Natural killer cell (primary cell): ENCODE measurements around the gene C22orf15. TPM values are rescaled to one million over a fixed set of nuclear protein-coding genes. Genes with fewer than 3 reads are reported as not detected.

Source experiments
- ATAC-seq, 3 donors: fragments of 150-1000 bp in 2 of 3; fragments of 200-7000 bp in 1 of 3; cut with Tn5 transposase; 1 replicate in 1 of 3; 2 replicates in 2 of 3; pipeline ENCODE4 v1.10.0; 2021; ENCODE audit warnings: mild to moderate bottlenecking in 2 of 3, moderate library complexity in 2 of 3
- DNase-seq, 2 donors: peaks; one replicate each; pipeline versions ENCODE4 v3.0.0 to v3.0.0-alpha.2; 2013 to 2021; ENCODE audit warnings: mixed read lengths in 1 of 2
- H3K27ac ChIP-seq: one replicate; pipeline ENCODE4 v1.5.1; 2013; ENCODE audit warnings: mild to moderate bottlenecking, low read length
- H3K27me3 ChIP-seq: one replicate; pipeline ENCODE4 v1.6.1; 2013; ENCODE audit warnings: low read length; ENCODE audit not compliant: control insufficient read depth, insufficient read depth
- H3K36me3 ChIP-seq: one replicate; pipeline ENCODE4 v1.6.1; 2013; ENCODE audit warnings: low read length; ENCODE audit not compliant: control insufficient read depth, insufficient read depth
- H3K4me1 ChIP-seq: one replicate; pipeline ENCODE4 v1.6.1; 2013; ENCODE audit warnings: low read length; ENCODE audit not compliant: control insufficient read depth, insufficient read depth
- H3K4me3 ChIP-seq: one replicate; pipeline ENCODE4 v1.5.1; 2013; ENCODE audit warnings: low read length
- H3K9me3 ChIP-seq: one replicate; pipeline ENCODE4 v1.6.1; 2013; ENCODE audit warnings: low read length; ENCODE audit not compliant: control insufficient read depth, insufficient read depth
- H3K27ac Mint-ChIP-seq, 2 donors: one replicate each; pipeline ENCODE4 v1.8.0; 2022; ENCODE audit warnings: mild to moderate bottlenecking in 2 of 2, mixed read lengths in 2 of 2, moderate library complexity in 1 of 2
- H3K27me3 Mint-ChIP-seq, 2 donors: one replicate each; pipeline ENCODE4 v1.8.0; 2022; ENCODE audit warnings: low read depth in 2 of 2, mixed read lengths in 2 of 2
- H3K36me3 Mint-ChIP-seq: one replicate; pipeline ENCODE4 v1.8.0; 2022; ENCODE audit warnings: mixed read lengths
- H3K4me1 Mint-ChIP-seq, 2 donors: one replicate each; pipeline ENCODE4 v1.8.0; 2022; ENCODE audit warnings: mixed read lengths in 2 of 2
- H3K4me3 Mint-ChIP-seq: one replicate; pipeline ENCODE4 v1.8.0; 2022; ENCODE audit warnings: mild to moderate bottlenecking, moderate library complexity, mixed read lengths
- H3K9me3 Mint-ChIP-seq, 2 donors: one replicate each; pipeline ENCODE4 v1.8.0; 2022; ENCODE audit warnings: mixed read lengths in 2 of 2
- CTCF ChIP-seq: fragments of 200-600 bp; IDR thresholded peaks from one replicate; pipeline ENCODE4 v1.8.0; 2022; ENCODE audit warnings: antibody characterized with exemption
- WGBS: methylation state at CpG from one replicate; pipeline ENCODE4 v1.1.7; 2013; ENCODE audit warnings: missing lambda C conversion rate; ENCODE audit not compliant: insufficient coverage; 5-methylcytosine and 5-hydroxymethylcytosine counted together
- intact Hi-C: fragments of 100-400 bp; cut with micrococcal nuclease; formaldehyde crosslinking; loops from one replicate; pipeline ENCODE4 v1.14.2; 2022
- total RNA-seq, 4 donors: library from RNA; stranded (reverse); fragments of 120-200 nt in 1 of 4; gene quantifications; one replicate each; pipeline versions ENCODE4 v1.2.3 to v1.2.4, GENCODE V29; 2013 to 2022

Gene C22orf15
- total RNA-seq, 3 donors from 2014 or later (not counting 1 experiment from before 2014, with no cell fraction given), result not detected

- Histone ChIP-seq H3K9me3 (no peaks in the 10 kb centered on the region), H3K4me1 (peaks cover 26% of the 10 kb centered on the region), H3K4me3 (no peak overlapping the region), H3K36me3 (no peaks in the 10 kb centered on the region), H3K27ac (no peak overlapping the region), H3K27me3 (no peaks in the 10 kb centered on the region)
- TF ChIP-seq CTCF, result no peak
- H3K9me3 Mint-ChIP-seq, result no peaks in the 10 kb centered on the region
- no peak for ATAC-seq
- intact Hi-C loops, result no loop called here
- DNase-seq, result no peak
- no peaks in the 10 kb centered on the region for H3K36me3 Mint-ChIP-seq
- no peak overlapping the region for H3K27ac Mint-ChIP-seq
- no peaks in the 10 kb centered on the region for H3K27me3 Mint-ChIP-seq
- WGBS, result 90% methylated on average over 6 of the region's 6 CpGs
- H3K4me3 Mint-ChIP-seq, result no peak overlapping the region
- peaks cover 6 to 19% of the 10 kb centered on the region in 2 donors for H3K4me1 Mint-ChIP-seq
These were observed 2.7 kb upstream of the C22orf15 start for GRCh38 chr22:23760056-23760455.

- 30% methylated on average over 17 of the region's 17 CpGs for WGBS
- Mint-ChIP-seq H3K9me3 (no peaks in the 10 kb centered on the region), H3K36me3 (no peaks in the 10 kb centered on the region), H3K4me1 (peaks cover 16 to 40% of the 10 kb centered on the region in 2 donors), H3K27ac (peak overlapping the region in 1 of 2 donors; percentile 71), H3K4me3 (peak overlapping the region; percentile 71), H3K27me3 (no peaks in the 10 kb centered on the region)
- ATAC-seq (peak; percentile 41 to 48 (median 45)), DNase-seq (peak; percentile 40 to 58)
- intact Hi-C loops, result no loop called here
- Histone ChIP-seq H3K4me3 (peak overlapping the region; percentile 18), H3K27me3 (no peaks in the 10 kb centered on the region), H3K36me3 (no peaks in the 10 kb centered on the region), H3K9me3 (no peaks in the 10 kb centered on the region), H3K27ac (no peak overlapping the region), H3K4me1 (peaks cover 56% of the 10 kb centered on the region)
- TF ChIP-seq CTCF, result no peak
These were observed 772 bp downstream of the C22orf15 start for GRCh38 chr22:23763579-23763945.

- Histone ChIP-seq H3K9me3 (no peaks in the 10 kb centered on the region), H3K4me3 (no peak overlapping the region), H3K4me1 (peaks cover 58% of the 10 kb centered on the region), H3K36me3 (no peaks in the 10 kb centered on the region), H3K27me3 (no peaks in the 10 kb centered on the region), H3K27ac (no peak overlapping the region)
- intact Hi-C loops, result no loop called here
- Mint-ChIP-seq H3K4me1 (peaks cover 16 to 40% of the 10 kb centered on the region in 2 donors), H3K4me3 (peak overlapping the region; percentile 71), H3K36me3 (no peaks in the 10 kb centered on the region), H3K27ac (peak overlapping the region in 1 of 2 donors; percentile 71), H3K9me3 (no peaks in the 10 kb centered on the region), H3K27me3 (no peaks in the 10 kb centered on the region)
- WGBS, result 69% methylated on average over 7 of the region's 7 CpGs
- DNase-seq (no peak), ATAC-seq (no peak)
- TF ChIP-seq CTCF, result no peak
These were observed 1.2 kb downstream of the C22orf15 start for GRCh38 chr22:23763954-23764353.
